Measurements from ENCODE around the gene PRDM9. TPM values are rescaled to one million over a fixed set of nuclear protein-coding genes. Genes with fewer than 3 reads are reported as not detected.
"Not testable (repeated sequence)": the region's sequence is repeated elsewhere in the genome, so short reads cannot be mapped to it uniquely, and the experiment has no call there.

The PRDM9 gene
- total RNA-seq, 1 donor from 2014 or later, result not detected

GRCh38 chr5:23482642-23483041, 24.8 kb upstream of the PRDM9 start:
- no peaks in the 10 kb centered on the region for H3K9me3 Mint-ChIP-seq (ENCODE audit: unreplicated experiment)
- Histone ChIP-seq H4K20me1 (ENCODE audit: insufficient read depth, low read length) (no peaks in the 10 kb centered on the region), H3K4me1 (ENCODE audit: insufficient read depth, low read length) (no peaks in the 10 kb centered on the region), H2AFZ (ENCODE audit: low read depth, low read length) (no peak overlapping the region), H3K9ac (ENCODE audit: low read length) (no peak overlapping the region), H3K36me3 (ENCODE audit: insufficient read depth, low read length) (no peaks in the 10 kb centered on the region), H3K27me3 (ENCODE audit: insufficient read depth, low read length) (no peaks in the 10 kb centered on the region), H3K4me3 (ENCODE audit: insufficient read depth, low read depth, low read length) (no peak overlapping the region), H3K4me2 (ENCODE audit: low read length) (no peak overlapping the region), H3K9me3 (ENCODE audit: insufficient read depth, low read depth, low read length) (no peaks in the 10 kb centered on the region), H3K27ac (ENCODE audit: low read depth, low read length) (no peak overlapping the region), H3K79me2 (ENCODE audit: insufficient read depth, low read length) (no peaks in the 10 kb centered on the region)
- H3K27ac Mint-ChIP-seq (ENCODE audit: unreplicated experiment), result no peak overlapping the region
- no peaks in the 10 kb centered on the region for H3K36me3 Mint-ChIP-seq (ENCODE audit: low read depth, unreplicated experiment)
- DNase-seq (ENCODE audit: low read depth) (no peak), FAIRE-seq (no peak)
- no peaks in the 10 kb centered on the region for H3K4me1 Mint-ChIP-seq (ENCODE audit: low read depth, unreplicated experiment)
- H3K27me3 Mint-ChIP-seq (ENCODE audit: low read depth, unreplicated experiment), result no peaks in the 10 kb centered on the region
- no peak overlapping the region for H3K4me3 Mint-ChIP-seq (ENCODE audit: unreplicated experiment)
- TF ChIP-seq EZH2 (IDR thresholded peaks at IDR 0.05; ENCODE audit: insufficient read depth, low read length), result no peak
- TF ChIP-seq, protein P1, sequence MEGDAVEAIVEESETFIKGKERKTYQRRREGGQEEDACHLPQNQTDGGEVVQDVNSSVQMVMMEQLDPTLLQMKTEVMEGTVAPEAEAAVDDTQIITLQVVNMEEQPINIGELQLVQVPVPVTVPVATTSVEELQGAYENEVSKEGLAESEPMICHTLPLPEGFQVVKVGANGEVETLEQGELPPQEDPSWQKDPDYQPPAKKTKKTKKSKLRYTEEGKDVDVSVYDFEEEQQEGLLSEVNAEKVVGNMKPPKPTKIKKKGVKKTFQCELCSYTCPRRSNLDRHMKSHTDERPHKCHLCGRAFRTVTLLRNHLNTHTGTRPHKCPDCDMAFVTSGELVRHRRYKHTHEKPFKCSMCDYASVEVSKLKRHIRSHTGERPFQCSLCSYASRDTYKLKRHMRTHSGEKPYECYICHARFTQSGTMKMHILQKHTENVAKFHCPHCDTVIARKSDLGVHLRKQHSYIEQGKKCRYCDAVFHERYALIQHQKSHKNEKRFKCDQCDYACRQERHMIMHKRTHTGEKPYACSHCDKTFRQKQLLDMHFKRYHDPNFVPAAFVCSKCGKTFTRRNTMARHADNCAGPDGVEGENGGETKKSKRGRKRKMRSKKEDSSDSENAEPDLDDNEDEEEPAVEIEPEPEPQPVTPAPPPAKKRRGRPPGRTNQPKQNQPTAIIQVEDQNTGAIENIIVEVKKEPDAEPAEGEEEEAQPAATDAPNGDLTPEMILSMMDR (IDR thresholded peaks at IDR 0.05; ENCODE audit: insufficient read depth, low read depth, low read length), result no peak

DNA sequence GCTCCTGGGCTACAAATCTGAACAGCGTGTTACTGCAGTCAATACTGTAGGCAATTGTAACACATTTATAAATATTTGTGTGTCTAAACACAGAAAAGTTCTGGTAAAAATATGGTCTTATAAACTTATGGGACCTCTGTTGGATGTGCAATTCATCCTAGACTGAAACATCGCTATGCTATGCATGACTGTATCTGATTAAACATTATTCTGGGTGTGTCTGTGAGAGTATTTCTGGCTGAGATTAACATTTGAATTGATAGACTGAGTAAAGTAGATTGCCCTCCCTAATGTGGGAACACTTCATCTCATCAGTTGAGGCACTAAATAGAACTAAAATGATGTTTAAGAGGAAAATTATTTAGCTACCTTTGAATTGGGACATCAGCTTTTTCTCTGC, 24.3 kb upstream of the PRDM9 start:
- no peaks in the 10 kb centered on the region for H3K79me2 ChIP-seq (ENCODE audit: insufficient read depth, low read length)
- DNase-seq (ENCODE audit: low read depth) (no peak), FAIRE-seq (no peak)
- Mint-ChIP-seq H3K36me3 (ENCODE audit: low read depth, unreplicated experiment) (no peaks in the 10 kb centered on the region), H3K4me1 (ENCODE audit: low read depth, unreplicated experiment) (no peaks in the 10 kb centered on the region), H3K27ac (ENCODE audit: unreplicated experiment) (no peak overlapping the region), H3K9me3 (ENCODE audit: unreplicated experiment) (no peaks in the 10 kb centered on the region), H3K27me3 (ENCODE audit: low read depth, unreplicated experiment) (no peaks in the 10 kb centered on the region), H3K4me3 (ENCODE audit: unreplicated experiment) (no peak overlapping the region)
- no peak overlapping the region for H3K9ac ChIP-seq (ENCODE audit: low read length)
- no peaks in the 10 kb centered on the region for H3K9me3 ChIP-seq (ENCODE audit: insufficient read depth, low read depth, low read length)
- H3K4me1 ChIP-seq (ENCODE audit: insufficient read depth, low read length), result no peaks in the 10 kb centered on the region
- no peaks in the 10 kb centered on the region for H4K20me1 ChIP-seq (ENCODE audit: insufficient read depth, low read length)
- H3K27me3 ChIP-seq (ENCODE audit: insufficient read depth, low read length), result no peaks in the 10 kb centered on the region
- H3K4me3 ChIP-seq (ENCODE audit: insufficient read depth, low read depth, low read length), result no peak overlapping the region
- no peak overlapping the region for H3K27ac ChIP-seq (ENCODE audit: low read depth, low read length)
- H3K36me3 ChIP-seq (ENCODE audit: insufficient read depth, low read length), result no peaks in the 10 kb centered on the region
- TF ChIP-seq EZH2 (IDR thresholded peaks at IDR 0.05; ENCODE audit: insufficient read depth, low read length), result no peak
- no peak overlapping the region for H3K4me2 ChIP-seq (ENCODE audit: low read length)
- no peak overlapping the region for H2AFZ ChIP-seq (ENCODE audit: low read depth, low read length)

DNA sequence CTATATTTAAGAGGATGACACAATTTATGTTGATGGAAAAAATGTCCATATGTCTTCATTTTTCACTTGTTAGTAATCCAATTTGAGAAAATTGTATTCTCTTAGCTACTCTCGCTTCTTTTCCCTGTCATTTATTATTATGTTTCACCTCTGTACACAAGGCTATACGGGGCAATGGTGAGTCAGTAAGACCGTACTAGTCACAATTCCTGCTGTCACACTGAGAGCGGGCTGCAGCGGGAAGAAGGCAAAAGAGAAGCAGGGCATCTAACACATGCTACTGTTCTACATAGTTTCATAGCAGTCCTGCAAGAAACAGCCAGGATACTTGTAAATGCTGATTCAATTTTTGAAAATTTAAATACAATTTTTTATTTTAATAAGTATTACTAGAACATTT, 23.3 kb upstream of the PRDM9 start:
- no peaks in the 10 kb centered on the region for H3K9me3 ChIP-seq (ENCODE audit: insufficient read depth, low read depth, low read length)
- H3K4me3 Mint-ChIP-seq (ENCODE audit: unreplicated experiment), result no peak overlapping the region
- no peak overlapping the region for H2AFZ ChIP-seq (ENCODE audit: low read depth, low read length)
- no peaks in the 10 kb centered on the region for H3K79me2 ChIP-seq (ENCODE audit: insufficient read depth, low read length)
- H3K27me3 Mint-ChIP-seq (ENCODE audit: low read depth, unreplicated experiment), result no peaks in the 10 kb centered on the region
- H3K27ac ChIP-seq (ENCODE audit: low read depth, low read length), result no peak overlapping the region
- H3K4me3 ChIP-seq (ENCODE audit: insufficient read depth, low read depth, low read length), result no peak overlapping the region
- no peaks in the 10 kb centered on the region for H3K9me3 Mint-ChIP-seq (ENCODE audit: unreplicated experiment)
- no peak for FAIRE-seq
- H3K9ac ChIP-seq (ENCODE audit: low read length), result no peak overlapping the region
- no peaks in the 10 kb centered on the region for H3K4me1 ChIP-seq (ENCODE audit: insufficient read depth, low read length)
- no peak overlapping the region for H3K27ac Mint-ChIP-seq (ENCODE audit: unreplicated experiment)
- H3K4me1 Mint-ChIP-seq (ENCODE audit: low read depth, unreplicated experiment), result no peaks in the 10 kb centered on the region
- H3K36me3 Mint-ChIP-seq (ENCODE audit: low read depth, unreplicated experiment), result no peaks in the 10 kb centered on the region
- no peaks in the 10 kb centered on the region for H3K27me3 ChIP-seq (ENCODE audit: insufficient read depth, low read length)
- no peak for DNase-seq (ENCODE audit: low read depth)
- no peak for TF ChIP-seq EZH2 (IDR thresholded peaks at IDR 0.05; ENCODE audit: insufficient read depth, low read length)
- TF ChIP-seq, protein P1 (IDR thresholded peaks at IDR 0.05; ENCODE audit: insufficient read depth, low read depth, low read length), result no peak
- H3K36me3 ChIP-seq (ENCODE audit: insufficient read depth, low read length), result no peaks in the 10 kb centered on the region
- no peaks in the 10 kb centered on the region for H4K20me1 ChIP-seq (ENCODE audit: insufficient read depth, low read length)
- no peak overlapping the region for H3K4me2 ChIP-seq (ENCODE audit: low read length)

DNA sequence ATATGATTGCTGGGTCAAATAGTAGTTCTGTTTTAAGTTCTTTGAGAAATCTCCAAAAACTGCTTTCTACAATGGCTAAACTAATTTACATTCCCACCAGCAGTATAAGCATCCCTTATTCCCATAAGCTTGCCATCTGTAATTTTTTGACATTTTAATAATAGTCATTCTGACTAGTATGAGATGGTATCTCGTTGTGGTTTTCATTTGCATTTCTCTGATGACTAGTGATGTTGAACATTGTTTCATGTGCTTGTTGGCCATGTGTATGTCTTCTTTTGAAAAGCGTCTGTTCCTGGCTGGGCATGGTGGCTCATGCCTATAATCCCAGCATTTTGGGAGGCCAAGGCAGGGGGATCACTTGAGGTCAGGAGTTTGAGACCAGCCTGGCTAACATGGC, 21.2 kb upstream of the PRDM9 start:
- H3K79me2 ChIP-seq (ENCODE audit: insufficient read depth, low read length); H3K27me3 Mint-ChIP-seq (ENCODE audit: low read depth, unreplicated experiment); FAIRE-seq; H3K27me3 ChIP-seq (ENCODE audit: insufficient read depth, low read length); H3K4me3 ChIP-seq (ENCODE audit: insufficient read depth, low read depth, low read length); H3K27ac ChIP-seq (ENCODE audit: low read depth, low read length); H3K36me3 Mint-ChIP-seq (ENCODE audit: low read depth, unreplicated experiment); H3K27ac Mint-ChIP-seq (ENCODE audit: unreplicated experiment); H3K36me3 ChIP-seq (ENCODE audit: insufficient read depth, low read length); H3K4me3 Mint-ChIP-seq (ENCODE audit: unreplicated experiment); H3K9ac ChIP-seq (ENCODE audit: low read length); DNase-seq (ENCODE audit: low read depth); H3K4me1 ChIP-seq (ENCODE audit: insufficient read depth, low read length); H3K9me3 Mint-ChIP-seq (ENCODE audit: unreplicated experiment); H3K4me2 ChIP-seq (ENCODE audit: low read length); H3K4me1 Mint-ChIP-seq (ENCODE audit: low read depth, unreplicated experiment); H3K9me3 ChIP-seq (ENCODE audit: insufficient read depth, low read depth, low read length); H2AFZ ChIP-seq (ENCODE audit: low read depth, low read length); H4K20me1 ChIP-seq (ENCODE audit: insufficient read depth, low read length): not testable (repeated sequence)

All from astrocyte (in vitro differentiated cells and primary cell).